Measurements from ENCODE around the gene TAF10.

Gene TAF10

GRCh38 chr11:6619004-6619745 lies 7.2 kb upstream of the TAF10 start, which contains the start of gene TPP1:
TSS of gene TPP1 (minus strand) at chr11:6619422. CDS start at chr11:6619400, 22 bp downstream.
- Histone ChIP-seq H3K36me3 (no peaks in the 10 kb centered on the region; the same call in 1 of the 2 replicates), H3K9me3 (ENCODE audit: severe bottlenecking) (no peaks in the 10 kb centered on the region), H3K27ac (peak within 1 kb of the TSS; percentile 55), H3K4me3 (ENCODE audit: low read depth, low read length) (peak within 1 kb of the TSS; percentile 46), H3K27me3 (ENCODE audit: insufficient read depth, low read depth, severe bottlenecking) (no peaks in the 10 kb centered on the region)
- no peak for TF ChIP-seq CTCF (IDR thresholded peaks at IDR 0.05; ENCODE audit: low read depth, low read length)
- peak; percentile 93 for DNase-seq

- DNase-seq = no peak
- no peaks in the 10 kb centered on the region; the same call in 1 of the 2 replicates for H3K36me3 ChIP-seq
- peak overlapping the region; percentile 55 for H3K27ac ChIP-seq
- no peak for TF ChIP-seq CTCF (IDR thresholded peaks at IDR 0.05; ENCODE audit: low read depth, low read length)
- H3K27me3 ChIP-seq (ENCODE audit: insufficient read depth, low read depth, severe bottlenecking) = no peaks in the 10 kb centered on the region
- no peaks in the 10 kb centered on the region for H3K9me3 ChIP-seq (ENCODE audit: severe bottlenecking)
- H3K4me3 ChIP-seq (ENCODE audit: low read depth, low read length) = peak overlapping the region; percentile 46
These were observed 6.3 kb upstream of the TAF10 start for GRCh38 chr11:6618117-6619003.

GRCh38 chr11:6617315-6617781 lies 5.3 kb upstream of the TAF10 start:
- no peak for TF ChIP-seq CTCF (IDR thresholded peaks at IDR 0.05; ENCODE audit: low read depth, low read length)
- Histone ChIP-seq H3K27ac (no peak overlapping the region), H3K9me3 (ENCODE audit: severe bottlenecking) (no peaks in the 10 kb centered on the region), H3K4me3 (ENCODE audit: low read depth, low read length) (no peak overlapping the region), H3K27me3 (ENCODE audit: insufficient read depth, low read depth, severe bottlenecking) (no peaks in the 10 kb centered on the region), H3K36me3 (no peaks in the 10 kb centered on the region)
- no peak for DNase-seq

GRCh38 chr11:6616596-6617250 lies 4.7 kb upstream of the TAF10 start:
- no peak for TF ChIP-seq CTCF (IDR thresholded peaks at IDR 0.05; ENCODE audit: low read depth, low read length)
- H3K9me3 ChIP-seq (ENCODE audit: severe bottlenecking) = no peaks in the 10 kb centered on the region
- no peaks in the 10 kb centered on the region for H3K36me3 ChIP-seq
- no peak overlapping the region for H3K4me3 ChIP-seq (ENCODE audit: low read depth, low read length)
- H3K27me3 ChIP-seq (ENCODE audit: insufficient read depth, low read depth, severe bottlenecking) = no peaks in the 10 kb centered on the region
- no peak overlapping the region for H3K27ac ChIP-seq
- no peak for DNase-seq

GRCh38 chr11:6615882-6616585 lies 4.0 kb upstream of the TAF10 start:
- no peaks in the 10 kb centered on the region for H3K27me3 ChIP-seq (ENCODE audit: insufficient read depth, low read depth, severe bottlenecking)
- no peak for DNase-seq
- H3K27ac ChIP-seq = no peak overlapping the region
- H3K9me3 ChIP-seq (ENCODE audit: severe bottlenecking) = no peaks in the 10 kb centered on the region
- no peak overlapping the region for H3K4me3 ChIP-seq (ENCODE audit: low read depth, low read length)
- peaks cover 4% of the 10 kb centered on the region for H3K36me3 ChIP-seq
- no peak for TF ChIP-seq CTCF (IDR thresholded peaks at IDR 0.05; ENCODE audit: low read depth, low read length)

Measured in WERI-Rb-1 (cell line).